HepG2 (cell line): ENCODE data around the gene ARMC5. TPM values are rescaled to one million over a fixed set of nuclear protein-coding genes. Genes with fewer than 3 reads are reported as not detected.
A peak's percentile ranks its signal among the peaks of the same experiment; 100 is the strongest.

Source experiments
- E2F2 ChIP-seq: sonication (generic); formaldehyde crosslinking; IDR thresholded peaks from 2 replicates; pipeline ENCODE4 v1.4.0; 2020; ENCODE audit warnings: missing genetic modification reagents, borderline replicate concordance
- HNF4A ChIP-seq: sonication (generic); formaldehyde crosslinking; IDR thresholded peaks from 2 replicates; pipeline ENCODE4 v1.4.0; 2020; ENCODE audit warnings: missing genetic modification reagents
- MAFK ChIP-seq, 2 experiments: IDR thresholded peaks in 1 of 2; conservative IDR thresholded peaks in 1 of 2; 2 replicates each; pipeline ENCODE4 v1.6.1; 2011; ENCODE audit warnings: improper control_type of control experiment in 2 of 2, low read length in 2 of 2
- MYPOP ChIP-seq: sonication (generic); formaldehyde crosslinking; IDR thresholded peaks from 2 replicates; pipeline ENCODE4 v1.8.1; 2023; ENCODE audit warnings: mild to moderate bottlenecking, moderate library complexity, missing genetic modification reagents
- SMAD9 ChIP-seq: sonication (generic); formaldehyde crosslinking; IDR thresholded peaks from 2 replicates; pipeline ENCODE4 v1.5.1; 2020; ENCODE audit warnings: mild to moderate bottlenecking, missing genetic modification reagents
- ZBTB7B ChIP-seq: sonication (generic); formaldehyde crosslinking; IDR thresholded peaks from 2 replicates; pipeline ENCODE4 v1.4.0; 2020; ENCODE audit warnings: missing genetic modification reagents
- ZIK1 ChIP-seq: sonication (generic); formaldehyde crosslinking; IDR thresholded peaks from 2 replicates; pipeline ENCODE4 v1.5.0; 2020; ENCODE audit warnings: mild to moderate bottlenecking, low read depth, missing genetic modification reagents, borderline replicate concordance
- ZNF282 ChIP-seq: fragments of 450-650 bp; IDR thresholded peaks from 2 replicates; pipeline ENCODE4 v1.6.1; 2018; ENCODE audit not compliant: partially characterized antibody
- ZNF33B ChIP-seq: sonication (generic); formaldehyde crosslinking; IDR thresholded peaks from 2 replicates; pipeline ENCODE4 v1.5.1; 2020; ENCODE audit warnings: mild to moderate bottlenecking, missing genetic modification reagents
- polyA plus RNA-seq, 8 experiments: library from polyadenylated mRNA; depleted of rRNA in 3 of 8; stranded (reverse) in 7 of 8; unstranded in 1 of 8; fragments of >200 nt; fragmentation: Illumina TruSeq in 4 of 8; extraction: Trizol in 4 of 8; gene quantifications; 2 replicates each; pipeline versions ENCODE4 v1.2.1 to v1.2.3, GENCODE V29; 2011 to 2016; ENCODE audit warnings: low read depth in 4 of 8, missing spikeins in 1 of 8, mixed read lengths in 1 of 8; ENCODE audit not compliant: insufficient read depth in 1 of 8
- total RNA-seq, 5 experiments: library from RNA; depleted of rRNA; stranded (reverse); fragments of >200 nt; fragmentation: Illumina TruSeq; extraction: Trizol; gene quantifications; 2 replicates each; pipeline ENCODE4 v1.2.3, GENCODE V29; 2016; ENCODE audit warnings: low read depth in 1 of 5
- TF ChIP-seq, protein P1 (sequence below): sonication (generic); formaldehyde crosslinking; IDR thresholded peaks from 2 replicates; pipeline ENCODE4 v1.5.0; 2020; ENCODE audit warnings: mild to moderate bottlenecking, missing genetic modification reagents, borderline replicate concordance
- TF ChIP-seq, protein P2 (sequence below), 2 experiments: fragments of 450-650 bp in 1 of 2; sonication (generic) in 1 of 2; formaldehyde crosslinking in 1 of 2; IDR thresholded peaks; 2 replicates each; pipeline versions ENCODE4 v1.6.1 to v1.8.0; 2016 to 2022; ENCODE audit warnings: antibody characterized with exemption in 1 of 2, mild to moderate bottlenecking in 1 of 2, missing genetic modification reagents in 1 of 2

Gene ARMC5
- total and polyA plus RNA-seq, 2 of the 13 experiments (the other 11 are each of a cell fraction or from before 2014, with no cell fraction given), result 10.8 to 22.3 TPM

- TF ChIP-seq, protein P1, sequence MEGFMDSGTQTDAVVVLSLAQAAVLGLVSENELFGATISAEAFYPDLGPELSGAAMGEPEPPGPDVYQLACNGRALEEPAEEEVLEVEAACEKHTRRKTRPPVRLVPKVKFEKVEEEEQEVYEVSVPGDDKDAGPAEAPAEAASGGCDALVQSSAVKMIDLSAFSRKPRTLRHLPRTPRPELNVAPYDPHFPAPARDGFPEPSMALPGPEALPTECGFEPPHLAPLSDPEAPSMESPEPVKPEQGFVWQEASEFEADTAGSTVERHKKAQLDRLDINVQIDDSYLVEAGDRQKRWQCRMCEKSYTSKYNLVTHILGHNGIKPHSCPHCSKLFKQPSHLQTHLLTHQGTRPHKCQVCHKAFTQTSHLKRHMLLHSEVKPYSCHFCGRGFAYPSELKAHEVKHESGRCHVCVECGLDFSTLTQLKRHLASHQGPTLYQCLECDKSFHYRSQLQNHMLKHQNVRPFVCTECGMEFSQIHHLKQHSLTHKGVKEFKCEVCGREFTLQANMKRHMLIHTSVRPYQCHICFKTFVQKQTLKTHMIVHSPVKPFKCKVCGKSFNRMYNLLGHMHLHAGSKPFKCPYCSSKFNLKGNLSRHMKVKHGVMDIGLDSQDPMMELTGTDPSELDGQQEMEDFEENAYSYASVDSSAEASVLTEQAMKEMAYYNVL (CRISPR knock-in tag), result peak; percentile 62; the same call in 1 of the 2 replicates
- TF ChIP-seq, protein P2, sequence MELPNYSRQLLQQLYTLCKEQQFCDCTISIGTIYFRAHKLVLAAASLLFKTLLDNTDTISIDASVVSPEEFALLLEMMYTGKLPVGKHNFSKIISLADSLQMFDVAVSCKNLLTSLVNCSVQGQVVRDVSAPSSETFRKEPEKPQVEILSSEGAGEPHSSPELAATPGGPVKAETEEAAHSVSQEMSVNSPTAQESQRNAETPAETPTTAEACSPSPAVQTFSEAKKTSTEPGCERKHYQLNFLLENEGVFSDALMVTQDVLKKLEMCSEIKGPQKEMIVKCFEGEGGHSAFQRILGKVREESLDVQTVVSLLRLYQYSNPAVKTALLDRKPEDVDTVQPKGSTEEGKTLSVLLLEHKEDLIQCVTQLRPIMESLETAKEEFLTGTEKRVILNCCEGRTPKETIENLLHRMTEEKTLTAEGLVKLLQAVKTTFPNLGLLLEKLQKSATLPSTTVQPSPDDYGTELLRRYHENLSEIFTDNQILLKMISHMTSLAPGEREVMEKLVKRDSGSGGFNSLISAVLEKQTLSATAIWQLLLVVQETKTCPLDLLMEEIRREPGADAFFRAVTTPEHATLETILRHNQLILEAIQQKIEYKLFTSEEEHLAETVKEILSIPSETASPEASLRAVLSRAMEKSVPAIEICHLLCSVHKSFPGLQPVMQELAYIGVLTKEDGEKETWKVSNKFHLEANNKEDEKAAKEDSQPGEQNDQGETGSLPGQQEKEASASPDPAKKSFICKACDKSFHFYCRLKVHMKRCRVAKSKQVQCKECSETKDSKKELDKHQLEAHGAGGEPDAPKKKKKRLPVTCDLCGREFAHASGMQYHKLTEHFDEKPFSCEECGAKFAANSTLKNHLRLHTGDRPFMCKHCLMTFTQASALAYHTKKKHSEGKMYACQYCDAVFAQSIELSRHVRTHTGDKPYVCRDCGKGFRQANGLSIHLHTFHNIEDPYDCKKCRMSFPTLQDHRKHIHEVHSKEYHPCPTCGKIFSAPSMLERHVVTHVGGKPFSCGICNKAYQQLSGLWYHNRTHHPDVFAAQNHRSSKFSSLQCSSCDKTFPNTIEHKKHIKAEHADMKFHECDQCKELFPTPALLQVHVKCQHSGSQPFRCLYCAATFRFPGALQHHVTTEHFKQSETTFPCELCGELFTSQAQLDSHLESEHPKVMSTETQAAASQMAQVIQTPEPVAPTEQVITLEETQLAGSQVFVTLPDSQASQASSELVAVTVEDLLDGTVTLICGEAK (IDR thresholded peaks at IDR 0.05), result peak; percentile 23; the same call in 1 of the 2 replicates
- TF ChIP-seq, protein P2 (CRISPR knock-in tag; IDR thresholded peaks at IDR 0.05), result peak; percentile 67
- TF ChIP-seq ZIK1 (CRISPR knock-in tag) (peak; percentile 87; the same call in 1 of the 2 replicates), ZBTB7B (CRISPR knock-in tag) (peak; percentile 69; the same call in 1 of the 2 replicates), ZNF33B (peak; percentile 96), ZNF282 (no peak), SMAD9 (CRISPR knock-in tag) (peak; percentile 98), E2F2 (CRISPR knock-in tag) (peak; percentile 97), MYPOP (CRISPR knock-in tag) (peak; percentile 94), HNF4A (CRISPR knock-in tag) (peak; percentile 40), MAFK (conservative IDR thresholded peaks at IDR 0.05 in 1 of 2, IDR thresholded peaks at IDR 0.05 in 1 of 2; ENCODE audit: low read length in 2 of 2) (no peak)
Measured at GRCh38 chr16:31458844-31459686, at the start of gene ARMC5 (continued).
